ENCODE results near the gene ANK2.
"Not testable (repeated sequence)": the region's sequence is repeated elsewhere in the genome, so short reads cannot be mapped to it uniquely, and the experiment has no call there.

The ANK2 gene

GRCh38 chr4:113153529-113154101 is 104.2 kb downstream of the ANK2 start:
- no peak for DNase-seq (ENCODE audit: low read depth)

- no peak for DNase-seq (ENCODE audit: low read depth)
These were observed 104.8 kb downstream of the ANK2 start for GRCh38 chr4:113154281-113154680.

- no peak for DNase-seq (ENCODE audit: low read depth)
These were observed 107.8 kb downstream of the ANK2 start for GRCh38 chr4:113157086-113157857.

- no peak for DNase-seq (ENCODE audit: low read depth)
These were observed 110.6 kb downstream of the ANK2 start for GRCh38 chr4:113159942-113160545.

GRCh38 chr4:113160548-113160947 is 111.1 kb downstream of the ANK2 start:
- no peak for DNase-seq (ENCODE audit: low read depth)

DNA sequence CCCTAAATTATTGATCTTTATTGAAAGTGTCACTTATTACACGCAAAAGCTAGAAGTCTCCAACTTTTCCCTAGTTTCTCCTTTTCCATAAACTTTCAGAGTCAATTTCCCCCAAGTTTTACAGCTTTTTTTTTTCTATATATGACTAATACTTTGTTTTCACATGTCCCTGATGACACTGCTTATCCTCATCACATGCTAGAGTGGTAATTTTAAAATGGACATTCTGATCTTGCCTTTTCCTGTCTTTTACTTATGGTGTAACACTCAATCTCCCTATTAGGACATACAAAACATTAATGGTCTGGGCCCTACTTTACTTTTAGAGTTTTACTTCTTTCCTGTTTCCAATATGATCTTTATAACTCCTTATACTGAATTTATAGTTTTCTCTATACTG is 112.6 kb downstream of the ANK2 start:
- DNase-seq (ENCODE audit: low read depth), result no peak

DNA sequence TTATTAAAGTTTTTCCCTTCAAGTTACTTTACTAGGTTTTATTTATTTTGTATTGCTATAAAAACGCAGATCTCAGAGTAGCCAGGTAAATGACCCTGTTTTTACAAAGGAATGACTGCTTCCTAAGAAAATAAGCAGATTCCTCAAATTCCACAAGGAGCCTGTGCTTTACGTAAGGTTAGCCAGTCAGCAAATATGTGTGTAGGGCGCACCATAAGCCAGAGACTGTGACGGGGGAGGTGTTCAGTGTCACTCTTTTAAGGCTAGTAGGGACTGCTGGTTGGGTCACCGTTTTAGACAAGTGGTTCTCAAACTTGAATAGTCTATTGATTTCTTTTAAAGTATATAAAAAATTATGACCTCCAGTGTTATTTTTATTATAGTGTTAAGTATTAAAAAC is 119.9 kb downstream of the ANK2 start:
- DNase-seq (ENCODE audit: low read depth), result no peak

DNA sequence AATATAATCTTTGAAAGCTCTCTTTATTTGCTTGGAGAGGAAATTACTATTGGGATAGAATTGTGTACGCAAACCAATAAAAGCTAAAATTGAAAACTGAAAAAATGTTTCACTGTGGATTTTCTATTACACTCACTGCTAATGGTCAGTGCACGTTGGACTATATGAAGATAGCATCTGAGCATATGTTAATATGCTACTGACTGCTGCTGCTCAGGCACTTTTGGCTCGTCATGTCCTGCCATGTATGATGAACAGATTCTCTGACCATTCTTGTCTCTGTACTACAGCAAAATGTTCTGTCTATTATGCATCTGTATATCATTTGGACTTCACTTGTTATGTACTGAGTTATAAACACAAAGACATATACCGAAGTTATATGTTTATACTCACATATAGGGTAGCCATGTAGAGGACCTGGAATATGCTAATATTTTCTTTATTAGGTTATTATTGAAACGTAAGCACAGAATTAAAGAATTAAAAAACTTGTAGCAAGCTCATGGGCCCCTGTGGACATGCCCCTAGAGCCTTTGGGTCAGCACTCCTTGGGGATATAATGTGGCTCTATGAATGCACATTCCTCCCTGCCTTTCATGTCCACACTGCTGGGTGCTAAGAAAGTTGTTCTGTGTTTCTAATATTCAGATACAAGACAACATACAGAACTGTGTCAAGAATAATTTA is 120.8 kb downstream of the ANK2 start:
- DNase-seq (ENCODE audit: low read depth), result no peak

- DNase-seq (ENCODE audit: low read depth), result no peak
These were observed 121.5 kb downstream of the ANK2 start for GRCh38 chr4:113170805-113171468.

- no peak for DNase-seq (ENCODE audit: low read depth)
These were observed 123.8 kb downstream of the ANK2 start for GRCh38 chr4:113173126-113173792.

DNA sequence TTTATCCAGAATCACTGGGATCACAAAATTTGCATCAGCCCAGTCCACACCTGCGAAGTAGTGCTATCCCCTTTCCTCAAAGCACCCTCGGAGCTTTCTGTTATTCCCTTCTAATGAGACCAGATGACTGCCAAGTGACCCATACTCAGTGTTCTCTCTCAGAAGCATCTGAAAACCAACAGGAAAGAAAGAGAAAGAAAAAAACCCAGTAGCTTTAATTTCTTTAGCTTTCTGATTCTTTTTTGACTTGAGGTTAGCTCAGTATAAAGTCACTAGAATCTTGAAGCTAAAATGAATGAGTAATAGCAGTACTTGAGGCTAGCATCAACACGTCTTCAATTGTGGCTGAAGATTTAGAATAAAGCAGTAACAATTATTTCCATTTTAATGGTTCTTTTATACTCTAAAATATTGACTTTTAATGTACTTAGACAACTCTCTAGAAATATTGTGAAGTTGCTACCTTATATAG is 124.4 kb downstream of the ANK2 start:
- DNase-seq (ENCODE audit: low read depth), result no peak

GRCh38 chr4:113179091-113179490 is 129.6 kb downstream of the ANK2 start:
- DNase-seq (ENCODE audit: low read depth), result no peak

- no peak for DNase-seq (ENCODE audit: low read depth)
These were observed 130.5 kb downstream of the ANK2 start for GRCh38 chr4:113179996-113180395.

DNA sequence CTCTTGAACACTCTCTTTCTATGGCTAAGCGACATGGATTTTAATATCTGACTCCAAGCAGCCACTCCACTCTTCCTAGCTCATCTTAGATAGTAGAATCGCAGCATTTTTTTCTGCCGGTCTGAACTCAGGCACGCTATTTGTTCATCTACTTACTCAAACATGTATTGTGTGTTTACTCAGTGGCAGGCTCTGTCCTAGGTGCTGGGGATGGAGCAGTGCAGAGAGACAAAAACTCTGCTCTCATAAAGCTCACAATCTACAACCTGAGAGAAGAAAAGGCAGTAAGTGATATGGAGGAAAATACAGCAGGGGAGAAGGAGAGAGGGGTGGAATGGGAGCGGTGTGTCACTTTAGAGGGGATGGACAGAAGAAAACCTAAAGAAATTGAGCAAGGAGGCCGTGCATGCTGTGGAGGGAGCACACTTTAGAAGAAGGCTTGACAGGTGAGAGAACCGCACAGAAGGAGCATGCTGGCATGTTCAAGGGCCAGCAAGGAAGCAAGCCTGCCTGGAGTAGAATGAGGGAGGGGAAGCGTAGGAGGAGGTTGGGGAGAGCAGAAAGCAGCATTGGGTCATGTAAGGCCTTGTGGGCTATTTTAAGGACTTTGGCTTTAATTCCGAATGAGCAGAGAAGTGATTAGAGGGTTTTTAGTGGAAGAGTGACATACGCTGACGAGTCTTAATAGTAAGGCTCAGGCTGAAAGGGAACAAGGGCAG is 132.0 kb downstream of the ANK2 start:
- DNase-seq (ENCODE audit: low read depth), result no peak

GRCh38 chr4:113183032-113183605 is 133.7 kb downstream of the ANK2 start:
- DNase-seq (ENCODE audit: low read depth), result no peak

GRCh38 chr4:113186220-113186619 is 136.8 kb downstream of the ANK2 start:
- DNase-seq (ENCODE audit: low read depth), result not testable (repeated sequence)

DNA sequence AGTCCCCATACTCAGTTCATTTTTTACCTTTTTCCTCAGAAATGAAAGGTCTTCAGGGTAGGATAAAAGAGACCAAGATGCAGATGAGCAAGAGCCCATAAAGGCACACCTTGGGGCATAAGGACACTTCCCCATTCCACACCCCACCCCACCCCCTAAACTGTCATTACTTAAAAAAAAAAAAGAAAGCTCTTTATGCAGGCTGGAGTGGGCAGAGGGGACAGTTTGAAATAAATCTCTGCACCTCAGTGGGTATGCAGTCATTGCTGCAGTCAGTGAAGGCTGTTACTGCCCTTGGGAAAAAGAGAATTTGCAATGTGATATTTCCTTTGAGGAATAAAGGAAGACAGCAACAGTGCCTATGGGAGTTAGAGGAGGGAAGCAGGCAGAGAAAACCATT is 137.5 kb downstream of the ANK2 start:
- DNase-seq (ENCODE audit: low read depth), result no peak

- DNase-seq (ENCODE audit: low read depth), result no peak
These were observed 137.9 kb downstream of the ANK2 start for GRCh38 chr4:113187358-113187757.

- no peak for DNase-seq (ENCODE audit: low read depth)
These were observed 140.1 kb downstream of the ANK2 start for GRCh38 chr4:113189546-113189945.

DNA sequence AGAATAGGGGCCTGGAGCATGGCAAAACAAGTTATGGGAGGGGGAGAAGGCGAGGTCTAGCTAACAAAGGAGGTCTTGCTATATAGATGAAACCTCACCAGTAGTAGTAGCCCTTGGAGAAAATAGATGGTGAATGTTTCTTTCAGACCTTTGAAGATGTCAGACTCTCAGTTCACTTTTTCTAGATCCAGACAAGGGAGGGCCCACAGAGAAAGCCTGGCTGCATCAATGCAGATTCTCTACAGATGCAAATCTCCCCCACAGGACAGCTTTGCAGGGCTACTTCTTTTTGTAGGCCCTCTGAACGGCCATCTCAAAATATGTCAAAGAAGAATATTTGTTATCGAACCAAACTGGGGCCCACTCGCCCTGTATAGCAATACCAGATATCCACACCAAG is 159.7 kb downstream of the ANK2 start:
- DNase-seq (ENCODE audit: low read depth), result no peak

Data from GM04504 (cell line).